ENCODE data around the gene FHOD1. TPM values are rescaled to one million over a fixed set of nuclear protein-coding genes. Genes with fewer than 3 reads are reported as not detected.
A peak's percentile ranks its signal among the peaks of the same experiment; 100 is the strongest.

Gene FHOD1
- total and polyA plus RNA-seq, 10 of the 15 experiments (the other 5 are each of a cell fraction or from before 2014, with no cell fraction given): 8.9 to 65.7 (median 18.1) TPM

GRCh38 chr16:67226295-67226803 is 20.9 kb downstream of the FHOD1 start (continued):
- TF ChIP-seq MLLT1 (IDR thresholded peaks at IDR 0.05) (no peak), SREBF1 (IDR thresholded peaks at IDR 0.05; ENCODE audit: low read length) (no peak), PRDM15 (CRISPR knock-in tag; IDR thresholded peaks at IDR 0.05) (no peak), BHLHE40 (IDR thresholded peaks at IDR 0.05; ENCODE audit: borderline replicate concordance in 1 of 2, low read depth in 2 of 2, low read length in 1 of 2) (no peak), KAT2A (conservative IDR thresholded peaks at IDR 0.05; ENCODE audit: control insufficient read depth, low read depth, low read length) (no peak), YY1 (IDR thresholded peaks at IDR 0.05; ENCODE audit: low read depth, low read length) (peak; percentile 44; the same call in 1 of the 2 replicates), SUPT20H (IDR thresholded peaks at IDR 0.05; ENCODE audit: borderline replicate concordance, control insufficient read depth, low read depth, low read length) (no peak), MYC (IDR thresholded peaks at IDR 0.05; ENCODE audit: insufficient read depth, insufficient read length, insufficient replicate concordance, low read length, severe bottlenecking) (peak; percentile 16), POLR2AphosphoS5 (IDR thresholded peaks at IDR 0.05; ENCODE audit: low read length) (peak; percentile 58; the same call in 1 of the 2 replicates)

Measured in GM12878 (cell line).